ENCODE data around the gene COPS8.

DNA sequence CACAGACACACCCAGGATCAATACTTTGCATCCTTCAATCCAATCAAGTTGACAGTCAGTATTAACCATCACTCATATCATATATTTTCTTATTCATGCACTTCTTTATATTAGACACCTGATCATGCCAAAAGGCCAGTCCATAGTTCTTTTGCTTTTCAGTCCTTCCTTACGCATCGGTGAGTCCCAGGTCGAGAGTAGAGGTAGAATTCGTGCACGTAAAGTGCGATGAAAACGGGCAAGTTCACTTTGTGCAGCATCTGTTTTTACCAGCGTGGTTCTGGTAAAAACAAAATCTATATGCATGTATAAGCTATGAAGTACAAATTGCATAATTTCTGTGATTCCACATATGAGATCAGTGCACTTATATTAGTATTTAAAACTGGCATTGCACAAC, 1.2 kb upstream of the COPS8 start:
- no peak for TF ChIP-seq CTCF (IDR thresholded peaks at IDR 0.05)
- no peak for TF ChIP-seq E2F1 (CRISPR knock-in tag; IDR thresholded peaks at IDR 0.05)
- TF ChIP-seq MYBL2 (CRISPR knock-in tag; IDR thresholded peaks at IDR 0.05): no peak
- no peak for TF ChIP-seq E2F4 (CRISPR knock-in tag; IDR thresholded peaks at IDR 0.05; ENCODE audit: borderline replicate concordance, low read depth)
- no peak for TF ChIP-seq PREB (CRISPR knock-in tag; IDR thresholded peaks at IDR 0.05; ENCODE audit: borderline replicate concordance)
- TF ChIP-seq ZNF263 (CRISPR knock-in tag; IDR thresholded peaks at IDR 0.05; ENCODE audit: low read depth): no peak
- TF ChIP-seq JUN (CRISPR knock-in tag; IDR thresholded peaks at IDR 0.05): no peak
- TF ChIP-seq RELA (CRISPR knock-in tag; IDR thresholded peaks at IDR 0.05; ENCODE audit: borderline replicate concordance): no peak

Data from WTC11 (cell line).